ENCODE measurements around the gene LRRC4C.

Gene LRRC4C

GRCh38 chr11:40280159-40281051 is 1179.0 kb downstream of the LRRC4C start:
- FAIRE-seq, result no peak

GRCh38 chr11:40276960-40277359 is 1182.5 kb downstream of the LRRC4C start:
- FAIRE-seq, result no peak

GRCh38 chr11:40274017-40274416 is 1185.4 kb downstream of the LRRC4C start:
- no peak for FAIRE-seq

- no peak for FAIRE-seq
Measured at GRCh38 chr11:40273192-40273732, 1186.2 kb downstream of the LRRC4C start.

- FAIRE-seq, result no peak
Measured at GRCh38 chr11:40271361-40271760, 1188.1 kb downstream of the LRRC4C start.

- FAIRE-seq, result no peak
Measured at GRCh38 chr11:40269865-40270264, 1189.6 kb downstream of the LRRC4C start.

- FAIRE-seq, result no peak
Measured at GRCh38 chr11:40268551-40268950, 1190.9 kb downstream of the LRRC4C start.

- no peak for FAIRE-seq
Measured at GRCh38 chr11:40255457-40255856, 1204.0 kb downstream of the LRRC4C start.

- FAIRE-seq, result no peak
Measured at GRCh38 chr11:40253166-40253565, 1206.3 kb downstream of the LRRC4C start.

GRCh38 chr11:40252236-40252635 is 1207.2 kb downstream of the LRRC4C start:
- no peak for FAIRE-seq

GRCh38 chr11:40246983-40247382 is 1212.5 kb downstream of the LRRC4C start:
- FAIRE-seq, result no peak

GRCh38 chr11:40241524-40242051 is 1217.9 kb downstream of the LRRC4C start:
- no peak for FAIRE-seq

GRCh38 chr11:40240284-40240683 is 1219.2 kb downstream of the LRRC4C start:
- FAIRE-seq, result no peak

GRCh38 chr11:40236526-40236925 is 1222.9 kb downstream of the LRRC4C start:
- FAIRE-seq, result no peak

GRCh38 chr11:40235841-40236240 is 1223.6 kb downstream of the LRRC4C start:
- FAIRE-seq, result no peak

GRCh38 chr11:40230821-40231220 is 1228.6 kb downstream of the LRRC4C start:
- FAIRE-seq, result no peak

- FAIRE-seq, result no peak
Measured at GRCh38 chr11:40228662-40229061, 1230.8 kb downstream of the LRRC4C start.

- no peak for FAIRE-seq
Measured at GRCh38 chr11:40227730-40228129, 1231.7 kb downstream of the LRRC4C start.

GRCh38 chr11:40226654-40227053 is 1232.8 kb downstream of the LRRC4C start:
- FAIRE-seq, result no peak

- FAIRE-seq, result no peak
Measured at GRCh38 chr11:40223596-40224330, 1235.7 kb downstream of the LRRC4C start.

GRCh38 chr11:40219401-40219800 is 1240.1 kb downstream of the LRRC4C start:
- no peak for FAIRE-seq

GRCh38 chr11:40215556-40215955 is 1243.9 kb downstream of the LRRC4C start:
- no peak for FAIRE-seq

GRCh38 chr11:40207416-40207815 is 1252.0 kb downstream of the LRRC4C start:
- FAIRE-seq, result no peak

GRCh38 chr11:40204228-40204627 is 1255.2 kb downstream of the LRRC4C start:
- no peak for FAIRE-seq
